GM12892 (cell line): ENCODE data around the gene MYO1H.
"Not testable (repeated sequence)": the region's sequence is repeated elsewhere in the genome, so short reads cannot be mapped to it uniquely, and the experiment has no call there.

Source experiments
- DNase-seq: peaks from one replicate; pipeline ENCODE4 v3.0.0; 2011; ENCODE audit not compliant: insufficient read length
- FAIRE-seq: peaks from 2 replicates; lab custom pipeline; 2011; peaks lifted over from hg19 to GRCh38; lab: Jason Lieb, UNC
- POLR2A ChIP-seq: IDR thresholded peaks from 2 replicates; pipeline ENCODE4 v1.6.1; 2011; ENCODE audit warnings: low read depth, low read length, control low read depth
- POLR2AphosphoS5 ChIP-seq: IDR thresholded peaks from 2 replicates; pipeline ENCODE4 v1.6.1; 2011; ENCODE audit warnings: low read depth, low read length, control low read depth
- TAF1 ChIP-seq: IDR thresholded peaks from 2 replicates; pipeline ENCODE4 v1.6.1; 2011; ENCODE audit warnings: low read depth, mild to moderate bottlenecking, control low read depth, low read length, borderline replicate concordance

The MYO1H gene

GRCh38 chr12:109466821-109467220, 119.1 kb downstream of the MYO1H start:
- FAIRE-seq: no peak
- TF ChIP-seq TAF1 (no peak), POLR2AphosphoS5 (no peak), POLR2A (no peak)

GRCh38 chr12:109467978-109468676, 120.4 kb downstream of the MYO1H start:
- DNase-seq (no peak), FAIRE-seq (no peak)
- TF ChIP-seq POLR2AphosphoS5: no peak
- no peak for TF ChIP-seq TAF1
- no peak for TF ChIP-seq POLR2A

More at GRCh38 chr12:109466821-109467220, 119.1 kb downstream of the MYO1H start:
- DNase-seq: no peak

DNA sequence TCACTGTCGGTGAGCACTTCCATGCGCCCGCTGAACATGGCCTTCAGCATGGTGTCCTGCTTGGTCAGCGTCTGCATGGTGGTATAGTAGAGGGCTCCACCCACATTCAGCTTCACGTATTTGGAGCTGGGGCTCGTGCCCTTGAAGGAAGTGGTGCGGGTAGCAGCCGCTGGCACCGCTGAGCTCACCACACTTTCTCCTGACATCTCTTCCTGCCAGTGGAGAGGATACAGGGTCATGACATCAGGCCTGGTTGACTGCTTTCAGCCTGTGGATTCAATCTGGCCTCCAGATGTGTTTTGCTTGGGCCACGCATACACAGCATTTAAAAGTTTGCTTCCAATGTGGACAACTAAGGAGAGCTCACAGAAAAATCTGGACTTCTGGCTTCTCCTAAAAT, 121.8 kb downstream of the MYO1H start:
- FAIRE-seq (no peak), DNase-seq (no peak)
- no peak for TF ChIP-seq POLR2A
- no peak for TF ChIP-seq POLR2AphosphoS5
- no peak for TF ChIP-seq TAF1

GRCh38 chr12:109473006-109473405, 125.3 kb downstream of the MYO1H start:
- FAIRE-seq (no peak), DNase-seq (no peak)
- TF ChIP-seq POLR2A (no peak), TAF1 (no peak), POLR2AphosphoS5 (no peak)

GRCh38 chr12:109473526-109474270, 126.0 kb downstream of the MYO1H start:
- not testable (repeated sequence) for FAIRE-seq, DNase-seq

GRCh38 chr12:109475121-109475520, 127.4 kb downstream of the MYO1H start:
- no peak for FAIRE-seq
- no peak for TF ChIP-seq POLR2A
- DNase-seq: no peak

GRCh38 chr12:109475993-109476806, 128.5 kb downstream of the MYO1H start:
- FAIRE-seq (peak; percentile 44), DNase-seq (no peak)
- no peak for TF ChIP-seq POLR2AphosphoS5
- TF ChIP-seq POLR2A: no peak
- no peak for TF ChIP-seq TAF1

DNA sequence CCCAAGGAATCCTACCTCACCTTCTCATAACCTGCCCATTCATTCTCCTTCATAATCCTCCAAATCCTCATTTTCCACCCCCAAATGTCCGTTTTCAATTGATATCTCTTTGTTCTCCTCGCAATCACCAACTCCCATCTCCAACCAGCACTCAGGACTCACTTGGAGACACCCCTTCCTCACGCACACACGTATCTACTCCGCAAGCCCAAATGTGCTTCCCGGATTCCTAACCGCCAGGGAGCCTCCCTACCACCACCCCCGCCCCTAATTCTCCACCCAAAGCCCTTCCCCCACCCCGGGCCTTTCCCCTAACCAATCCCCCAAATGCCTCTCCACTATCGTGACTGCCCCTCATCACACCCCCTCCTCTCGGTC, 129.1 kb downstream of the MYO1H start:
- TF ChIP-seq TAF1 (no peak), POLR2AphosphoS5 (no peak), POLR2A (no peak)
- DNase-seq (no peak), FAIRE-seq (no peak)

DNA sequence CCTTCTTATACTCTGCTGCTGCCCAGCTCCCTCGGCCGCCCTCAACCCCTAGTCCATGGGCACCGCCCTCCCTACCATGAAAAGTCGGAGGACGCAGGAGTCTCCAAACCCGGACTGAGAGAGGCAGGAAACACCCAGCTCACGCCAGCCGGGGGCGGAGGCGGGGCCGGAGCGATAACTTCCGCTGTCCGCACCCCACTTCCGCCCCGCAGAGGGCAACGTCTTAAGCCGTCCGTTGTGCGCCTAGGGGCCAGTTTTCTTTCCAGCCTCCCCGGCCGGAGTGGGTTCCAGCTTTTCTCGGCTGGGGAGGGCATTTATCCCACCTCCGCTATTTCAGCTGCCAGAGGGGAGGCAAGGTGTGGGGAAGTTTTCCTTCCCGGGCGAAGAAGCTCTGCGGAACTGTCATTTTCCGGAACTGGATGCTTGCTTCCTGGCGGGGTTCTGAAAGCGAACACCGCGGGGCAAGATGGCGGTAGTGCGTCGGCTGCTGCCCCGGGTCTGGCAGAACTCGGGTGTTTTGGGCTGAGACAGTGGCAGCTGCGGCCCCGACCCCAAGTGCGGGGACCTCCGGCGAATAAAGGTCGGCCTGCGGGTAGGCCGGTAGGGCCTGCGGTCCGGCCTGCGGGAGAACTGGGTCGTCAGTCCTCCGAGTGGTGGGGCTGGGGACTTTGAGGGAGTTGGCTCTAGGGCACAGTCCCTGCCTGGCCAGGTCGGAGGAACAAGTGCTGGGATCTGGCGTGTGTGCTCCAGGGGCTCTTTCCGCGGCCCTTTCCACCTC, 129.7 kb downstream of the MYO1H start, which contains the start of the genes KCTD10 and UBE3B:
TSS of gene KCTD10 (minus strand) at position 116 of the 778 bp plus-strand sequence. CDS start at position 78, 38 bp downstream.
TSS of gene UBE3B (plus strand) at position 450 of the 778 bp plus-strand sequence. CDS start 5,918 bp downstream, outside the sequence.
- TF ChIP-seq POLR2A (peak; percentile 89), POLR2AphosphoS5 (peak; percentile 75), TAF1 (peak; percentile 98)
- peak; percentile 73 for FAIRE-seq
- DNase-seq: peak; percentile 87

DNA sequence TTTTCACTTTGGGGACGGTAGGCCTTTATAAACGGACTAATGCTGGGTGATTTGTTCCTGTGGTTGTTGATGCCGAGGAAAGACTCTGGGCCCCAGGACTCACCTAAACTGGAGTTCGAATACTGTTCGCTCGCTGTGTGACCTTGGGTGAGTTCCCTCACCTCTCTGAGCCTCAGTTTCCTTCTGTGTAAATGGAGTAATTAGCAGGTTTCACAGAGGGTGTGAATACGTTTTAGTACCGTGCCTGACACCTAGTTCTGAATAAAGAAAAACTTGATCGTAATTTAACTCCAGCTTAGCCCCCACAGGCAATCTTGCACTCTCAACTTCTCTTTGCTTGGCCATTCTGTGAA, 130.2 kb downstream of the MYO1H start:
- FAIRE-seq: no peak
- TF ChIP-seq TAF1 (no peak), POLR2AphosphoS5 (no peak), POLR2A (no peak)
- DNase-seq: no peak

- TF ChIP-seq POLR2AphosphoS5 (no peak), POLR2A (no peak), TAF1 (no peak)
- FAIRE-seq (no peak), DNase-seq (no peak)
These were observed 132.1 kb downstream of the MYO1H start for GRCh38 chr12:109479761-109480160.
